NCI-H1092 (cell line): Measurements from ENCODE around the gene TMPRSS13.
"Not testable (repeated sequence)": the region's sequence is repeated elsewhere in the genome, so short reads cannot be mapped to it uniquely, and the experiment has no call there.

ENCODE experiments used
- DNase-seq: peaks from one replicate; lab custom pipeline; 2025; lab: John Stamatoyannopoulos, UW

Gene TMPRSS13

GRCh38 chr11:117872420-117872961, 56.7 kb downstream of the TMPRSS13 start:
- DNase-seq = no peak

DNA sequence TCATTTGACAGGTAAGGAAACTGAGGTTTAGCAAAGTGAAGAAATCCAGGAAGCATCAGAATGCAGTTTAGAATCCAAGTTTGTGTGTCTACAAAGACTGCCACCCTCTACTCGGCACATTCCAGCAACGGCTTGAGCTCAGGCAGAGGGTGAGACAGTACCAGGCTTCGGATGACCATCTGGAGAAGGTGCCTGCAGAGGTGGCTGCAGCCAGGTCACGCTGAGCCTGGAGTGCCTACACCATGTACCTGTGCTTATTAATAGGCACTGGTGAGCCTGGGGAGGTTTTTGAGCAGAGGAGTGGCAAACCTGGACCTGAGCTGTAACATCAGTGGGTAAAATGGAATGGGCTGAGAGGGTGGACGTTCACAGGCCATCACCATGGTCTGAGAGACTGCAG, 57.4 kb downstream of the TMPRSS13 start:
- no peak for DNase-seq

GRCh38 chr11:117871160-117871559, 58.0 kb downstream of the TMPRSS13 start:
- DNase-seq = no peak

GRCh38 chr11:117870103-117870952, 58.9 kb downstream of the TMPRSS13 start:
- peak; percentile 59 for DNase-seq

GRCh38 chr11:117869604-117870003, 59.6 kb downstream of the TMPRSS13 start:
- DNase-seq = no peak

DNA sequence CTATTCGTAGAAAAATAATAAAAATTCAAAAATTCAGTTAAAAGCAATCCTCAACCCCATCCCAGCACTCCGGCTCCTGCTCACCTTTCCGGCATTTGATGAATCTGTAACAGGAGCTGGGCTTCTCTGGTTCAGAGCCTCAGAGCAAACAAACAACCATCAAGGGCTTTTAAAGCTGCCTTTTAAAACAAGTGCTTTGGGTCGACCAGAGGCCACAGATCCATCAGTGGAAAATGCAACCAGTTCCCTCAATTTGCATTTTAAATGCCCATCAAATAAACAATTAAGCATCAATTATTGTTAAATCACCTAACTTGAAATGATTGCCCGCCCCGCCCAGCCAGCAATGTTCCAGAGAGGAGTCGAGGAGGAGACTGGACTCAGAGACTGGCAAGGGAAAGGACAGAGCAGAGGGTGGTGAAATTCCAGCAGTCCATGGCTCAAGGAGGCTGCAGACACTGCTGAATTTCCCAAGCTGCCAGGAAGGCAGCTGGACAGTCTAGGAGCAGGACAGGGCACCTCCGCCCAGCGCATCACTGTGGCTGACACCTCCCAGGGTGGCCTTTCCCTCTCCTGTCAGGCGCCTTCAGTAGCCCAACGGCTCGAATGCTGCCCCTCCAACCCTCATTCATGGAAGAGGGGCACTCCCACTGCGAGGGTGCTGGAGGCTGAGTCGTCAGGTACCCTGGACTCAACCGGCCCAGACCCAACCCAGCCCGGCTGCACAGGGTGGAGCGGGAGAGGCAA, 60.2 kb downstream of the TMPRSS13 start:
- peak; percentile 75 for DNase-seq

DNA sequence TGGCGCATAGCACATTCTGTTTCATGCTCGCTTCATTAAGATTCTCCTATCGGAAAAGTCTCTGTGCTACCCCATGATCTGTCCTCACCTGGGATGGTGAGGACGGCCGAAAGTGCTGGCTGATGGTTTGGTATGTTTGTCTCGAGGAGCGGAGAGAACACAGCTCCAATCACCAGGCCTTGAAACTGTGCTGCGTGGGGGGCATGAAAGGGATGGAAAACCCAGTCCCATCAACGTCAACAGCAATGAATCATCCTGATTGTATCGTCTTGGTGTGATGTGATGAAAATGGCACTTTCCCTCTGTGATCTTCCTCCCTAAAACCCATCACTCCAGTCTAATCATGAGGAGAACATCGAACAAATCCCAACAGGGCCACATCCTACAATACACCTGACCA, 61.1 kb downstream of the TMPRSS13 start:
- no peak for DNase-seq

- no peak for DNase-seq
Measured at GRCh38 chr11:117866526-117866925, 62.7 kb downstream of the TMPRSS13 start.

DNA sequence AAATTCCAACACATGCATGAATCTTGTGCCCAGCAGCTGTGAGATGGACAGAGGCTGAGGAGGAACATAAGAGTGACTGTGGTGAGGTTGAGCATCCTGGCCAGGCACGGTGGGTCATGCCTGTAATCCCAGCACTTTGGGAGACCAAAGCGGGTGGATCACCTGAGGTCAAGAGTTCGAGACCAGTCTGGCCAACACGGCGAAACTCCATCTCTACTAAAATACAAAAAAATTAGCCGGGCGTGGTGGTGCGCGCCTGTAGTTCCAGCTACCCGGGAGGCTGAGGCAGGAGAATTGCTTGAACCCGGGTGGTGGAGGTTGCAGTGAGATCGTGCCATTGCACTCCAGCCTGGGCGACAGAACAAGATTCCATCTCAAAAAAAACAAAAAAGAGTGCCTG, 63.7 kb downstream of the TMPRSS13 start:
- DNase-seq = not testable (repeated sequence)

DNA sequence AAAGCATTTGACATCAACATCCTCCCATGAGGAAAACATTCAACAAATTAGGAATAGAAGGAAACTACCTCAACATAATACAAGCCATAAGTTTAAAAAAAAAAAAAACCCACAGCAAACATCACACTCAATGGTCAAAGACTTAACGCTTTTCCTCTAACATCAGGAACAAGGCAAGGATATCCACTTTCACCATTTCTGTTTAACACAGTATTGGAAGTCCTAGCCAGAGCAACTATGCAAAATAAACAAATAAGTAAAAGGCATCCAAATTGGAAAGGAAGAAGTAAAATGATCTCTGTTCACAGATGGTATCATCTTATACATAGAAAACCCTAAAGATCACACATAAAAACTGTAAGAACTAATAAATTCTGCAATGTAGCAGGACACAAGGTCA, 65.8 kb downstream of the TMPRSS13 start:
- DNase-seq = no peak

GRCh38 chr11:117862753-117863152, 66.4 kb downstream of the TMPRSS13 start:
- DNase-seq = no peak

GRCh38 chr11:117862019-117862725, 67.0 kb downstream of the TMPRSS13 start:
- no peak for DNase-seq

GRCh38 chr11:117861151-117862018, 67.8 kb downstream of the TMPRSS13 start:
- DNase-seq = peak; percentile 72

DNA sequence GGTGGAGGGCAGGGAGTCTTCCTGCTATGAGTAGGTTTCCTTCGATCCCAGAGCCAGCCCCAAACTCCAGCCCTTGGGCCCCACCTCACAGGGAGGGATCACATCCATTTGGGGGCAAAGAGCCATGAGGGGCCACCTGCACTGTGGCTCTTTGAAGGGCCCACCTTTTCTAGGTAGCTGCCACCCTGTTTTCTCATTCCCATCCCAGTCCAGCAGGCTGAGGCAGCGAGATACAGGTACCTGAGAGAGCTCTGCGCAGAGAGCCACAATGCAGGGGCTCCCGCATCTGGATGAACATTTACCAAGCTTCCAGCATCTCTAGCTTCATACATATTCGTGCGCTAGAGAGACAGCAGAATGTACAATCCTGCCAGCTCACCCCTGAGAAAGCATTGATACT, 69.1 kb downstream of the TMPRSS13 start:
- DNase-seq = no peak

GRCh38 chr11:117859488-117860112, 69.6 kb downstream of the TMPRSS13 start:
- DNase-seq = no peak

DNA sequence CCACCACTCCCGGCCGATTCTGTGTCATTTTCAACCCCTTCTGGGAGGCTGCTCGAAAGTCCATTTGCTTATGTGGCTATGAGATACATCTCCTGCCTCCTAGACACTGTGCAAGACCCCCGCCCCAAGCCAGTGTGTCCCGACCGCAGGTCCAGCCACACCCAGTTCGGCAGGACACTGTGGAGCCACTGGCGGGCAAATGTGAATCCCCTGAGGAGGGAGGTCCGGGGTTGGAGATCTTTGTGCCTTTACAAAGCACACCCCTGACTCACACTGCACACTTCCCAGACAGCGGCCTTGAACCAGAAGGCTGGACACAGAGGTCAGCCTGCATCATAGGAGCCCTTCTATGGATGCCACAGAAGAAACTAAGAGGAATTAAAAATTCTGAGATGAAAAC, 70.1 kb downstream of the TMPRSS13 start:
- DNase-seq = no peak

DNA sequence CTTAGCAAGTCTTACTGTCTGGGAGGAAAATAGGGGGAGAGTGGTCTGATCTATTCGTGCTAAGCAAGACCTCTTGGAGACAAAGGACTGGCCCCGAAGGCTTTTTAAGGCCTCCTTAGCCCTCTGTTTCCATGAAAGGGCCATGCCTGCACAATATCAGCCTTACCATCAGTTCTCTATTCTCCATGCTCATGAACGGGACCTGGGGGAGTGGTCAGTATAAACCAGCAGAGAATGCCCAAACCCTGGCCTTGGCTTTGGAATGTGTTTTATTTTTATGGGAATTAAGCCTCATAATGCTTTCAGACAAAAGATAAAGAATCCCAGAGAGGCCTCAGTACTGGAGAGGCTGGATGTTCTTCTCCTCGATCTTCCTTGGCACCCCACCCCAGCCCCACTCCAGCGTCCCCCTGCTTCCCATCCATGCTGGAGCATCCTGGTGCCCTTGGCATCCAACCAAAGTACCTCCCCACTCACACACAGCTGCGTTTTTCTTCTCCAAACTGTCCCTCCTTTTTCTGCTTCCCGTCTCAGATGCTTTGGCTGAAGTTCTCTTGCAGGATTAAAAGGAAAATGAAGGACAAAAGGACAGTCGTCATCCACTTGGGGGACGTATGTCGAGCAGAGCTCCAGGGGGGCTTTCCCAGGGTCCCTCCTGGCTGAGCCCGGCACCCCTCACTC, 71.3 kb downstream of the TMPRSS13 start:
- DNase-seq = no peak

GRCh38 chr11:117855912-117856651, 73.1 kb downstream of the TMPRSS13 start:
- no peak for DNase-seq

GRCh38 chr11:117855186-117855845, 73.9 kb downstream of the TMPRSS13 start:
- no peak for DNase-seq
